CD4-positive, alpha-beta T cell treated with Interleukin-6 for 4 hours (primary cell): ENCODE measurements around the gene NAA38.

ENCODE experiments used
- DNase-seq: peaks from one replicate; pipeline ENCODE4 v3.0.0-alpha.2; 2020; ENCODE audit warnings: mixed read lengths

NAA38 gene

DNA sequence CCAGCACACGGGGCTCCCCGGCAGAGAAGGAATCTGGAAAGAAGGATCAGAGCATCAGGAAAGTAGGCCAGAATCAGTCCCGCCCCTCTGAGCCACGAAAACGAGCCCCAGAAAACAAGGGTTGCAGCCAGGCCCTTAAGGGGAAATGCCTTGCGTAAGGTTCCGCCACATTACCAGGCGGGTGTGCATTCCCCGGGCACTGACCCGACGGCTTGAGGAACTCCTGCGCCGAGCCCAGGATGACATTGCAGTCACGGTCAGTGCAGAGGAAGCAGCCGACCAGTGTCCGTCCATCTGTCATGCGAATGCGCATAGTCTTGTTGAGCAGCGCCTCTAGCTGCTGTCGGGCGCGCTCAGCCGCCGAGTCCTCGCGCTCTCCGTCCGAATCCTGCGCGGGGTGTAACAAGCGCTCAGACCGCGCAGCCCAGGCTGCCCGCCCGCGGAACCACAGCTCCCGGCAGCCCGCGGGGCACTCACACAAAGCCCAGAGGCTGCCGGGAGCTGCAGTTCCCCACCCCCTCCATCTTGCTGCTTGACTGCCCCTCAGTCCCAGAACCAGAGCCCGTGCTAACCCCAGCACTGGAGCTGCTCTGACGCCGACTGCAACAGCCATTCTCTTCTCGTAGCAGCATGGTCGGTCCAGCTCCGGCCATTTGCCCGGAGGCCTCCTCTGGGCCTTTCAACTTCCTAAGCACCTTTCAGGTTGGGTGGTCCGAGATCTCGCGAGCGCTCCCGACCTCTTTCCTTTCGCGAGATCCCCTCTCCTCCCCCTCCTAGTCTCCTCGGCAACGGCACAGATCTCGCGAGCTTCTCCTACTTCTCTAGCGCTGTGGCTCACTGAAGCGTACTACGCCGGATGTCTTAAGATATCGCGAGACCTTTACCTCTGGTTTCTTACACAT lies at the start of gene NAA38:
NAA38 (minus strand) TSS at position 749 of the 902 bp plus-strand sequence; CDS start at position 653, 96 bp downstream.
- DNase-seq: peak; percentile 94

GRCh38 chr17:7903154-7904103 lies 46.1 kb upstream of the NAA38 start:
- DNase-seq: no peak

DNA sequence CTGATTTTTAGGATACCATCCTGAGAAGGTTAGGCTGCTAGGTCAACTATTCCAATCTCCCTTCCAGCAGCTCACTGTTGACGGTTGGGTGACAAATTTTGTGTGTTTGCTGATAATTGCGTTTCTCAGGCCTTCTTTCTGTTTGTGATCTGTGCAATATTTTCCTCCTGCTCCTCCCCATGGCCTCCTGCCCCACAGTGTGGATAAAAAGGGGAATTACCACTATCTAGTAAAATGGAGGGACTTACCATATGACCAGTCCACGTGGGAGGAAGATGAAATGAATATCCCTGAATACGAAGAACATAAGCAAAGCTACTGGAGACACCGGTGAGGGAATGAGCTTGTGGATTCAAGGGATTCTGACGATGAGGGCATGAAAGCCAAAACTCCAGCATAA lies 40.4 kb upstream of the NAA38 start:
- DNase-seq: peak; percentile 17

- no peak for DNase-seq
These were observed 39.7 kb upstream of the NAA38 start for GRCh38 chr17:7897090-7897489.

- DNase-seq: no peak
These were observed 37.5 kb upstream of the NAA38 start for GRCh38 chr17:7894866-7895265.

GRCh38 chr17:7894226-7894625 lies 36.9 kb upstream of the NAA38 start:
- DNase-seq: no peak

DNA sequence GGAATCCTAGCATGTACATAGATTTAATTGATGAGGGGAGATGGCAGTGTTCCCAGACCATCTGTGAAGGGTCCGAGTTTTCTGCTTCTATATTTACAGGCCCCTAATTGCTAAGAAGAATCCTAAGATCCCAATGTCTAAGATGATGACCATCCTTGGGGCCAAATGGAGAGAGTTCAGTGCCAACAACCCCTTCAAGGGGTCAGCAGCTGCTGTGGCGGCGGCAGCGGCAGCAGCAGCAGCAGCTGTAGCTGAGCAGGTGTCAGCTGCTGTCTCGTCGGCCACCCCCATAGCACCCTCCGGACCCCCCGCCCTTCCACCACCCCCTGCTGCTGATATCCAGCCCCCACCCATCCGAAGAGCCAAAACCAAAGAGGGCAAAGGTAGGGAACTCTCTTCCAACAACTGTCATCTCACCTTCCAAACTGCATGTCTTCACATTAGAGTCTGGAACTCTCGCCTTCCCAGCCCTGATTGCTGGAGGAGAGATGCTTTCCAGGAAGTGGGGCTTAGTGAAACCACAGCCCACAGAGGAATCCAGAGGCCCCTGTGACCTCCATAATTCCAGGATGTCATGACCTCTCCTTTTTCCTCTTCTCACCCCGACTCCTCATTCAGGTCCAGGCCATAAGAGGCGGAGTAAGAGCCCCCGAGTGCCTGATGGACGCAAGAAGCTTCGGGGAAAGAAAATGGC lies 36.0 kb upstream of the NAA38 start:
- DNase-seq: no peak

DNA sequence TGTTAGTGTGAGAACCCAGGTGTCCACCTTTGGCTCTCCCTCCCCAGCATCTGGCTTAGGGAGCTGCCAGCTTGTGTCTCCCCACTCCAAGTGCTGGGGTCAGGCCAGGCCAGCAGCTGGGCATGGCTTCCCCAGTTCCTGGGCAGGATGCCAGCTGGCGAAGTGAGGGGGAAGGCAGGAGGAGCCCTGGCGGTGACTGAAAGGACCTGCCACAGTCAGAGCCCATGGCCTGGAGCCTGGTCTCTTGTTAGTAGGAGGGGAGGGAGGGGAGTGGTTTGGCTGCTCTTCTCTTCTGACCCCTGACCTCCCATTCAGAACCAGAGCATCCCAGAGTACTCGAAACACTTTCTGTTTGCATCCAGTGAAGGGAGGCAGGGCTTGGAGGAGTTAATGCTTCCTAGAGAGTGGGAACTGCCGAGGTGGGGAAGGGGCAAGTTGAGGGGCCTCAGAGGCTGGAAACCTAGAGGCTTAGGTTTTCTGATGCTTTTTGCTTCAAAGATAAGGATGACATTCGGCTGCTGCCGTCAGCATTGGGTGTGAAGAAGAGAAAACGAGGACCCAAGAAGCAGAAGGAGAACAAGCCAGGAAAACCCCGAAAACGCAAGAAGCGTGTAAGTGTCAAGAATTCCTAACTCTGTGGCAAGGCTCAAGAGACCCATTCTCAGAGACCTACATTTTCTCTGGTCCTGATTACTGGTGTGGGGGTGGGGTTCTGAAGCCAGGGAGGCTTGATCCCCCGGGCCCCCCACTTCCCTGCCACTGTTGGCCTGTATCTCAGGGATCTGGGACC lies 32.0 kb upstream of the NAA38 start:
- DNase-seq: peak; percentile 58

GRCh38 chr17:7888184-7888920 lies 31.0 kb upstream of the NAA38 start, which contains the start of gene CHD3:
Gene CHD3 (plus strand): TSS chr17:7888789. CDS start chr17:7889001, 212 bp downstream.
- DNase-seq: peak; percentile 59

DNA sequence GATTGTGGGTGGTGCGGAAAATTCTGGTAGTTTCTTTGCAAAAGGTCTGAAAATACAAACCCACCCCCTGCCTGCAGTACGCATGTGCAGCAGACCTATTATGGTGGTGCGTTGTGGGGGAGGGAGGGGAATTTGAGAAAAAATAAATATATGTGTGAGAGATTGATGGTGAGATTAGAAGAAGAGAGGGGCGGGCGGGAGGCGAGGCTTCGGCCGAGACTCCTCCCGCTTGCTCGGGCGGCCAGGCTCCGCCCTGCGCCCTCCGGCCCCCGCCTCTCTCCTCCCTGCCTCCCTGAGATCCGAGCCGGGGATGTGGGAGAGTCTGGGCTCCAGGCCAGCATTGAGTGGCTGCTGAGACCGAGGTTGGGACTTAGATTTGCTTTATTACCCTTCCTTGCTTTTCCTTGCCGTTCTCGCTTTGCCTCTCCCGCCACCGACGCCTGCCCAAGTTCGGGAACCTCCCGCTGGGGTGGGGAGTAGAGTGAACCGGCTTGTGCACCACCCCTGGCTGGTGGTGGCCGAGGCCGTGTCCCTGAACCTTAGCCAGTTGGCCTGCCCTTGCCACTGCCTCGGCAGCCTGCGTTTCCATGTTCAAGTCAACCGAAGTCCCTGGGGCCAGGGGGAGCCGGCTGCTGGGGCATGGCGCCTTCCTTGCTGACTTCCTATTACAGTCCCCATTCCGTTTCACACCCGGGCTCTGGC lies 30.3 kb upstream of the NAA38 start:
- DNase-seq: peak; percentile 95

DNA sequence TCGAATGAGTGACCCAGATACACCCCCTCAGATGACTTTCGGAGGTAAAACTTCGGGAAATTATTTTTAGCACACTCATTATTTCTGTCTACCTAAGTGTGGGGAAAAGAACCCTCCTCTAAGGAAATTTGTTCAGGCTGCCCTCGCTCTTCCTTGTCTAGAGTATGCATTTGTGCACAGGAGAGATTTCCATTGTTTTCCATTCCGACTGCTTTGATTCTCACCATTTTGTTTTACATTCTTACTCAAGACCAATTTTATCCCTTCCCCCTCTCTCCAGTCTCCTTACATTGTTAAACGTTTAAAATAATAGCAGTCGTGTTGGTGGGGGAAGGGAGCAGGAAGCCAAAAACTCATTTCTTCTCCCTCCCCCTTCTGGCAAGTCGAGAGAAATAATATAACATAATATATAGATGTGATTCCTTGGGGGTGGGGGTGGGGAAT lies 29.7 kb upstream of the NAA38 start:
- DNase-seq: no peak

DNA sequence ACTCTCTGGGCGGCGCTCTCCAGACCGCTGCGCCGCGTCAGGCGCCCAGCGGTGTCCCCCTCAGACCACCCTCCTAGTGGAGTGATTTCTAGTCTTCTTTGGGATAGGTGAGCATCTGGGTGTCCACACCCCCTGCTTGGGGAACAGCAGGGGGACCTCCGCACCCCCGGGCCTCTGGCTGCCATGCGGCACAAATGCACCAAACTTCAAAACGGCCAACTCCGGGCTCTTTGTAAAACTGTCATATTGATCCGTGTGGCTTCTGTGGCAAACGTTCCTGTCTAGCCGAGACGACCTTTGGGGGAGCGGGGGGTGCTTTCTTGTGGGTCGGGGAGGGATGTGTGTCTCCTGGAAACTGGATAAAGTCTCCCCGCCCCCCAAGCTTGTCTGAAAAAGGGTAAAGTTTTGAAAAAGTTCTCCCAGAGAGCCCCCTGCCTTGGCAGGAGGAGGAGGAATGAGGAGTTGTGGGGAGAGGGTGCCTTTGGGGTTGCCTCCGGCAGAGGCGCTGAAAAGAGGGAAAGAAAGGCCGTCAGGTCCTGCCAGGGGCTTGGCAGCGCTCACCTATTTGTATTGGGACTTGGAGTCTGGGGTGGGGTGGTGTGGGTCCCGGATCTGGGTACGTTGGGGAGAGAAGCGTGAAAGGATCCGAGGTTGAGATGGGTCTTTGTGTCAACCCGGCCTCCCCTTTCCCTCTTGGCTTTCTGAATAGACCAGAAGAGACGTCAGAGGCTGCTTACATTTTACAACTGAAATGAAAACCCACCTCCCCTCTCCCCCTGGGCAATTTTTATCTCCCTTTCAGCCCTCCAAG lies 29.1 kb upstream of the NAA38 start:
- peak; percentile 76 for DNase-seq

DNA sequence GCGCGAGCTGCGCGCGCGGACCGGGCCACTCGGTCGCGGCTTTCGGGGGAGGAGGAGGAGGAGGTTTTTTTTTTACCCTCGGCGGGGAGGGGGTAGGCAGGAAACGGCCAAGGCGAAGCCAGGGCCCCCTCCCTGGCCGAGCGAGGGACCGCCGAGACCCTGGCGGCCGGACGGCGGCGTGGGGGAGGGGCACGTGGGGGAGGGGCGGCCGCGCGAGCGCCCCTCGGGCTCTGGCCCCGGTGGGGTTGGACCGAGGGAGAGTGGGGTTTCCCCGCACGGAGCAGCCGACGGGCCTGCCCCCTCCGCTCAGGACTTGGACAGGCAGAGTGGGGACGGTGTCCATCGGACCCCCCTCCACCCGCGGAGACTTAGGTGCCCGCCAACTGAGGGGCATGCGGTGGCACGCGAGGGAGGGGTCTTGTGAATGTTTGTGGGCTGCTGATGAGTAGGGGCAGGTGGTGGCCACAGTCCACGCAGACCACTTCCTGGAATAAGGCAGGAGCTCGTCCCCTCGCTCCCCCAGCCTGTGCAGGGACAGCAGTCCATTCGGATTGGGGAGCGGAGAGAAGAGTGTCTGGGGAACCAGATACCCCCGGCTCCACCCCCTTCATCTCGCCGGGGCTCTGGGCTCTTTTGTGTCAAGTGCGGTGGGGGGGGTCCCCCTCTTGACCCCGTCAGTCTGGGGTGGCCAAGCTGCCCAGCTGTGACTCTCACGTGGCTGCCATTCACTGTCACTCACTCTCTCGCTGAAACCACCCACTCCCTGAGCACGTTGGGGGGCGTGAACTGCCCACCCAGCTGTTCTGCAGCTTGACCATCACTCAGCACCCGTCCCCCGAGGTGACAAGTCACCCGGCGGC lies 28.2 kb upstream of the NAA38 start:
- DNase-seq: peak; percentile 54

DNA sequence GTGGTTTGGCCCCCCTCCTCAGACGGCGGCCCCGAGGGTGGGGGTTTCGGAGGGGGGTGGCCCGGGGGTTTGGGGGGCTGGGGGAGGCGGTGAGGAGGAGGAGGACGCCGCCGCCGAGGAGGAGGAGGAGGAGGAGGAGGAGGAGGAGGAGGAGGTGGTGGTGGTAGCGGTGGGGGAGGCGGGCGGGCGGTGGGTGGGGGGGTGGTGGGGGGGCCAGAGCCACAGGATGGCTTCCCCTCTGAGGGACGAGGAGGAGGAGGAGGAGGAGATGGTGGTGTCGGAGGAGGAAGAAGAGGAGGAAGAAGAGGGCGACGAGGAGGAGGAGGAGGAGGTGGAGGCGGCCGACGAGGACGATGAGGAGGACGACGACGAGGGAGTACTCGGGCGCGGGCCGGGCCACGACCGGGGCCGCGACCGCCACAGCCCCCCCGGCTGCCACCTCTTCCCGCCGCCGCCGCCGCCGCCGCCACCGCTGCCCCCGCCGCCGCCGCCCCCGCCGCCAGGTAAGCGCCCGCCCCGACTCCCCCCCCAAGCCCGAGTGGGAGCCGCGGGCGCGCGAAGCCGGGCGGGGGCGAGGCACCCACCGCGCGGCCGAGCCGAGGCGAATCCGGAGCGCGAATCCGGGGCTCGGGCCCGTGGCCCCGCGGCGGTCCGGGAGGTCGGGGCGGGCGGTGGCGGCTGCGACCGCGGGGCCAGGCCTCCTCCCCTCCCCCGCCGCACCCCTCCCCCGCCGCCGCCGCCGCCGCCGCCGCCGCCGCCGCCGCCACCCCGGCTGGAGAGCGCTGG lies 27.4 kb upstream of the NAA38 start:
- DNase-seq: peak; percentile 64

DNA sequence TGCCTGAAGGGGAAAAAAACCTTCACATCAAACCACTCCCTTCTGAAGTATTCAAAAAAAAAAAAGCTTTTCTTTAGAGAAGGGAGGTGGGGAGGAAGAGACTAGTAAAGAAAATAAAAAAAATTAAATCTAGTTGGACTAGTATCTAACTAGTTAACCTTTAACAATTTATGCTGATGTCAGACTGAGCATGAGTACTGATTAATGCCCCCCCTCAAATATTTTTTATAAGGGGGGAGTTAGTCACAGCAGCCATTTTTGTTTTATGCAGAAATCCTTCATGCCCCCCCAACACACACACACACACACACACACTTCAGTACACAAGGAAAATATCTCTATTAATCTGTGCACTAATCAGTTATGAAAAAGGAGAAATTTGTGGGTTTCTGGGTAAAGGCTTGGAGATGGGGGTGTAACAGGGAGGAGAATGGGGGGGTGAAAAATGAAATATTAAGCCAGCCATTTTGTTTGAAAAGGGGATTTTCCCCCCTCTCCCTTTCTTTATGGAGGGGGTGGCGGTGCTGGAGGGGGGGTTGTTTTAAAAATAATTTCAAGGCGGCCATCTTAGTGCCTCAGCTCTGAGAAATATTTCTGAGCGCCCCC lies 26.5 kb upstream of the NAA38 start:
- DNase-seq: peak; percentile 30

GRCh38 chr17:7882629-7883028 lies 25.3 kb upstream of the NAA38 start:
- no peak for DNase-seq

DNA sequence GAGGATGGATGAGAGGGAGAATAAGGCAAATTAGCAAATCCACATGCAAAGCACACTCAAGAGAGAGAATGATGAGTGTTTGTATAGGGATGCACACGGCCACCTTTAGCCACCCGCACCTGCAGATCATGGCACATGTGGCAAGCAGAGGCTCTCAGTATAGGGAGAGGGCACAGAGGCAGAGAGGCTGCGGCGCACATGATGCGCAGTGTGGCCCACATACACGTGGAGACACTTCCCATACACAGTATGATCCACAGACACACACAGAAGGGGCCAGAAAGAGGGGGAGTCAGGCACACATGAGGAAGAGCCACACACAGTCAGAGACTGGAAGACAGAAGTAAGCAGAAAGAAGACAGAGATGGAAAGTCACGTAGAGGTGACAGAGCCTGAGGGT lies 24.7 kb upstream of the NAA38 start:
- no peak for DNase-seq
